ENCODE data around the gene RIPOR2. TPM values are rescaled to one million over a fixed set of nuclear protein-coding genes. Genes with fewer than 3 reads are reported as not detected.
"Not testable (repeated sequence)": the region's sequence is repeated elsewhere in the genome, so short reads cannot be mapped to it uniquely, and the experiment has no call there.

RIPOR2 gene
- total and polyA plus RNA-seq, 11 donors = 0.76 to 14.2 (median 4.2) TPM

DNA sequence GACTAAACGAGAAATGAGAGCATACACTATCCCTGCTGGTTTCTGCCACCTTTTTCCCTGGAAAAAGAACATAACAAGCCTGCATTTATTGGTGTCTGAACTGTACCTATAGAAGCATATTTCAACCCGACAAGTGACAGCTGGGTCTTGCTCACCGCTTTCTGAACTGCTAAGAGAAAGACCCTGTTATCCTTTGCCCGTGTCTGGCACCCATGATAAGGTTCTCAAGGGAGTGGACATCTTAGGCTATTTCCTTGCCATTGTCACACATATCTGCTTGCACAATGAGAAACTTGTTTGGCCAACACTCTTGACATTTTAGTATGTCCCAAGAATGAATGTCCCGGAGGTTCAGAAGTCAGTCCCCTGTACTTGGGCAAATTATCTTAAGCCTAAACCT lies 19.3 kb downstream of the RIPOR2 start:
- Histone ChIP-seq H3K4me1 (peaks cover 0 to 55% (median 23%) of the 10 kb centered on the region in 12 donors), H3K27me3 (no peaks in the 10 kb centered on the region), H3K4me3 (no peak overlapping the region), H3K9me3 (no peaks in the 10 kb centered on the region), H3K36me3 (no peaks in the 10 kb centered on the region), H3K27ac (no peak overlapping the region)
- intact Hi-C loops (cut with DNase I) = no loop called here
- ATAC-seq (no peak), DNase-seq (no peak)
- 90 to 94% (median 92%) methylated on average over 5 of the region's 5 CpGs for WGBS, 4 donors
- TF ChIP-seq CTCF (IDR thresholded peaks at IDR 0.05) (no peak), POLR2A (IDR thresholded peaks at IDR 0.05) (no peak)

DNA sequence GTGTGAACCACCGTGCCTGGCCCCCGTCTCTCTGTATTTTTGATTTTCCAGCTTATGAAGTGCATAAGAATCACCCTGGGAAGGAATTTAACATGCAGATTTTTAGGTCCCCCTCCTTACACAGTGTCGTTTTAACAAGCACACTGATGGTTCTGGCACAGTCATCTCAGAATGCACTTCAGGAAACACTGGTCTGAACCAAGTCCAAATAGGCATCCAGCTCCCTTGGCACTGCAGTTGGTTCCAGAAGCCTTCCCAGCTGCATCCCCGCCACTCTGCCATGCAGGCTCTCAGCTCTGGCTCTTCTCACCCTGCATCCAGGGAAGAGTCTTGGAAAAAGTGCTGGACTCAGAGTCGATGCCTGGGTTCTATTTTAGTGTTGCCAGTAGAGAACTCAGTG lies 20.1 kb downstream of the RIPOR2 start:
- TF ChIP-seq CTCF (IDR thresholded peaks at IDR 0.05) (no peak), POLR2A (IDR thresholded peaks at IDR 0.05) (no peak)
- intact Hi-C loops (cut with DNase I) = no loop called here
- Histone ChIP-seq H3K4me1 (peaks cover 0 to 56% (median 25%) of the 10 kb centered on the region in 12 donors), H3K27ac (no peak overlapping the region), H3K27me3 (no peaks in the 10 kb centered on the region), H3K9me3 (no peaks in the 10 kb centered on the region), H3K36me3 (no peaks in the 10 kb centered on the region), H3K4me3 (no peak overlapping the region)
- no peak for DNase-seq
- 62 to 75% (median 68%) methylated on average over 5 of the region's 5 CpGs for WGBS, 4 donors
- peak in 1 of 4 donors; percentile 23 for ATAC-seq

DNA sequence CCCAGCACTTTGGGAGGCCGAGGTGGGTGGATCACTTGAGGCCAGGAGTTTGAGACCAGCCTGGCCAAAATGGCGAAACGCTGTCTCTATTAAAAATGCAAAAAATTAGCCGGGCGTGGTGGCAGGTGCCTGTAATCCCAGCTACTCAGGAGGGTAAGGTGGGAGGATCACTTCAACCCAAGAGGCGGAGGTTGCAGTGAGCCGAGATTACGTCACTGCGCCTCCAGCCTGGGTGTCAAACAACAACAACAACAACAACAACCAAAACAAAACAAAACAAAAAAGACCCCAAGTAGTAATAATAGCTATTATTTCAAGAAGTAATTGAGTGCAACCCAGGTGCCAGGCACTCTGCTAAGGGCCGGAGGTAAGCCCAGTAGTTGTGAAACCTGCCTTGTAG lies 21.7 kb downstream of the RIPOR2 start:
- intact Hi-C loops (cut with DNase I) = loop anchor here in 5 of 10 donors (5.0 kb wide), 2 partner anchors 57 to 78 kb away; no protein-coding TSS in a partner anchor
- not testable (repeated sequence) for H3K4me3 ChIP-seq, H3K27me3 ChIP-seq, H3K36me3 ChIP-seq, H3K9me3 ChIP-seq, DNase-seq, H3K27ac ChIP-seq, ATAC-seq
- WGBS, 4 donors = 95 to 97% (median 96%) methylated on average over 10 of the region's 10 CpGs
- H3K4me1 ChIP-seq = peaks cover 0 to 54% (median 20%) of the 10 kb centered on the region in 12 donors

DNA sequence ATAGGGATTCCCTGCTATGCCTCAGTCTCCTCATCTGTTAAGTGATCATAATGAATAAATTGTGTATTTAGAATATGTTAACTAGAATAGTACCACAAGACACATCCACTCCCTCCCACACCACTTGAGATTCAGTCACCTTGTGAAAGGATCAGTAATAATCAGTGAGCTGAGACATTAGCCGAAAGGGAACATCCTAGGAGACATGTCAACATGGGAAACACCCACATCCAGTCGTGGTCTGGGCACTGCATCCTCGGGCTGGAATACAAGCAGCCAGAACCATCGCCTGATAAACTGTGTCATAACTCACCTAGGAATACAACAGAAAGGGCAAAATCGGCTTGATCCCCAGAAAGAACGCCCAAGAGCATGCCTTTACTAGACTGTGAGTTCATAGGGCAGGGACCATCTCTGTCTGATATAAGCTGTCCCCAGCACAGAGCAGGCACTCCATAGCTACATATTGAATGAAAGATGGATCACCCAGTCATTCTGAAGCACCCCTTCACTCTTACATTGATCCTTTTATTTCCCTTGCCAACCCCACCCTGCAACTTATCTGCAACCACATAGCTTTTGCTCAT lies 23.9 kb downstream of the RIPOR2 start:
- no peaks in the 10 kb centered on the region for H3K36me3 ChIP-seq
- no peaks in the 10 kb centered on the region for H3K9me3 ChIP-seq
- no peak for ATAC-seq
- intact Hi-C loops (cut with DNase I) = loop anchor here in 5 of 10 donors (5.0 kb wide), 2 partner anchors 55 to 80 kb away; no protein-coding TSS in a partner anchor
- H3K4me3 ChIP-seq = peak overlapping the region in 11 of 12 donors; percentile 45 to 93 (median 71)
- H3K27ac ChIP-seq = peak overlapping the region in 2 of 12 donors; percentile 37 to 79
- DNase-seq = no peak
- H3K4me1 ChIP-seq = peaks cover 0 to 60% (median 23%) of the 10 kb centered on the region in 12 donors
- TF ChIP-seq POLR2A (IDR thresholded peaks at IDR 0.05) = no peak
- no peak for TF ChIP-seq CTCF (IDR thresholded peaks at IDR 0.05)
- no peaks in the 10 kb centered on the region for H3K27me3 ChIP-seq
- WGBS, 4 donors = 60 to 74% (median 68%) methylated on average over 6 of the region's 6 CpGs
